HTERT RPE-1 (cell line): ENCODE measurements around the gene ZNF513.

Experiments used
- in situ Hi-C: fragments of 300-500 bp; cut with MboI; formaldehyde crosslinking; loops from 4 replicates; pipeline ENCODE4 v1.14.3; 2020; ENCODE audit warnings: low sequenced_read_pairs

The ZNF513 gene

DNA sequence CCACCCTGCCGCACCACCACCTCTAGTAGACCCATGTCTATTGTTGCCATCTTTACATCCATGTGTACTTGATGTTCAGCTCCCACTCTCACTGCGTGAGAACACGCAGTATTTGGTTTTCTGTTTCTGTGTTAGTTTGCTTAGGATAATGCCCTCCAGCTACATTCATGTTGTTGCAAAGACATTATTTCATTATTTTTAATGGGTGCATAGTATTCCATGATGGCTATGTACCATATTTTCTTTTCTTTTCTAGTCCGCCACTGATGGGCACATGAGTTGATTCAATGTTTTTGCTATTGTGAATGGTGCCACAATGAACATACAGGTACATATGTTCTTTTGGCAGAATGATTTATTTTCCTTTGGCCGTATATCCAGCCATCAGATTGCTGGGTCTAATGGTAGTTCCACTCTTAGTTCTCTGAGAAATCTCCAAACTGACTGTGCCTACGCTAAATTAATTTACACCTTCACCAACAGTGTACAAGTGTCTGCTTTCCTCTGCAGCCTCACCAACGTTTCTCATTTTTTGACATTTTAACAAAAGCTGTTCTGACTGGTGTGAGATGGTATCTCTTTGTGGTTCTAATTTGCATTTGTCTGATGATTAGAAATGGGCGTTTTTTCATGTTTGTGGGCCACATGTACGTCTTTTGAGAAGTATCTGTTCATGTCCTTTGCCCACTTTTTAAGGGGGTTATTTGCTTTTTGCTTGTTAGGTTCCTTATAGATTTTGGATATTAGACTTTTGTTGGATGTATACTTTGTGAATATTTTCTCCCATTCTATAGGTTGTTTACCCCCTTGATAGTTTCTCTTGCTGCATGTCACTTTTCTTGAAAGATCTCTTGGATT, 10.5 kb upstream of the ZNF513 start:
- in situ Hi-C loops: no loop called here

DNA sequence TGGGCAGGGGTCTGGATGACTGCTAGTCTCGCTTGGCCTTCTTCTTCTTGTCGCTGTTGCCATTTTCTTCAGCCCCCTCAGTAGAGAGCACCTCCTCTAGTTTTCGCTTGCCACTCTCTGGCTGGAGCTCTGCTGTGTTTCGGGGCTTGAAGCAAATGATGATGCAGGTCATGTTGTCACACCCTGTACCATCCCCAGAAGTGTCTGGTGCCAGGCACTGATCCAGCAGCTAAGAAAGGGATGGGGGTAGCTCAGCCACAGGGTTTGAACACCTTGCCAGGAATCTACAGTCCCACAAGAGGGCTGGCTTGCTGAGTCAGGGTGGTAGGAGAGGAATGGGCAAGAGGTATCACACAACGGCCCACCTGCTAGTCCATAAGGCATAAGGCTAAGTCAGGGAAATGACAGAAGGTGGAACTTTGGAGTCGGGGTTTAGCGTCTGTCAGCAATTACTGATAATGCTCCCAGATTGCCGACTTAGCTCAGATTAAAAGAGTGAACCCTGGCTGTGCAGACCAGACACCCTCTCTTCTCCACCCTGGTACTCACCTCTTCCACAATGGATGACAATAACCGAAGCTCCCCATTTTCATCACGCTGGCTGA, 1.1 kb upstream of the ZNF513 start:
- in situ Hi-C loops: no loop called here

DNA sequence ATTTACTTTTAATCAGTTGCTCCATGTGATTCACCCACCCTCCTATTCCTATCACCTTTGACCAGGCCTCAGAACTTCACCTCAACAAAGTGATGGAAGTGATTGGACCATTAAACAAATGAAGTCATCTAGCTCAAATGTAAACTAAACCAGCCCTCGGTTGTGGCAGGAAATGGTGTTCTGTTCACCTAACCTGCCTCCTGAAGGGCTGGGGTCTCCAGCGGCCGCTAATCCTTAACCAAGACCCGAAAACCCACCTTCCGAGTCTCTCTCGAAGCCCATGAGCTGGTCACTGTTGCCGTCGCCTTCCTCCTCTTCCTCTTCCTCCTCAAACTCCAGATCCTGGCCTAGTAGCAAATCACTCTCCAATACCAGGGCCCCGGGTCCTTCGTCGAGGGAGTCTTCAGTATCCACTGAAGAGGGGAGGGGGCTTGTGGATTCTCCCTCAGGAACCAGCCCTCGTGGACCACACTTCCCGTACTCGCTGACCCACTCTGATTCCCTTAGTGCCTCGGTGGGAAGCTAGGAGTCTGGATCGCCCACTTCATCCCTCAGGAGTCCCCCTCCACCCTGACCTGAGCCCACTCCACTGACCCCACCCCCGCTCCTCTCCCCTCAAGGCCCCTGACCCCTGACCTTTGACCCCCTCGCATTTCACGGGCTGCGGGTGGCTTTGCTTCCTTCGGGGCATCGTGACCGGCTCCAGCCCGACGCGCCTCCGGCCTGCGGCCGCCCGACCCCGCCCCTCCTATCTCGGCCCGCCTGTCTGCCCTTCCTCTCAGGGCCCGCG, 503 bp downstream of the ZNF513 start:
- in situ Hi-C loops: no loop called here

DNA sequence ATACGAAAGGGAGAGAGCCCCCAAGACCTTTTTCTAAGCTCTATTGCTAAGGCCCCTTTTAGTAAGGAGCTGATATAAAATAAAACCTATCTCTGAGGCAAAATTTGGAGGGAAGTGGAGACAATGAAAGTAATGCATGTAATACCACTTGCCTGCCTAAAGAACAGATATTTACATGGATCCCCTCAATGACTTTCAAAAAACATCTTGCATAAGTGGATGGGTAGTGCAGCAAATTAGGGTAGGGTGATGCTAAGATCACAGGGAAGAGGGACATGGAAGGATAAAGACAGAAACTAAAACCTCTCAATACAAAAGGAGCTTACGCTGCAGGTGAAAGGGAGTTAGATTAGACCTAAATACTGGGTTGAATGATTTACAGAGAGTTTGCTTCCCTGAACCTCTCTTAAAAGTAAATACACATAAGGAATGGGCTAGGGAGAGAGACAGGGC, 1.1 kb downstream of the ZNF513 start:
- in situ Hi-C loops: no loop called here

DNA sequence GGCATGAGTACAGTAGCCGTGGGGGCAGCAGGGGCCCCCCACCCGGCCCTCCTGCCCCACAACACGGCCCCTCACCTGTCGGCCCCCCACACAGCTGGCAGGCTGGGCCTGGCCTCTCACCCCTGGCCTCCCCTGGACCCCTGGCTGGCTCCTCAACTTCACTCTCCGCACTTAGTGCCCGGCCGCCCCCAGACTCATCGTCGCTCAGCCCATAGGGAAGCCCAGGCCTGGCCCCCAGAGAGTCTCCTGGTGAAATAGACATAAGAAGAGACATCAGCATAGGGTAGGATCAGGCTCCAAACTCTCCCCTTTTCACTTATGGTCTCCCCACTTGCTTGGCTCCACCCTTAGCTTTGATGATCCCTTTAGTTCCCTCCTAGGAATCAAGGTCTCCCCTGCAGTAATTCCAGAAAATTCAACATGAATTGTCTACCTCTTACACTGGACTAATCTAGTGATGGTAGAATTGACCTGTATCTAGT, 1.7 kb downstream of the ZNF513 start:
- in situ Hi-C loops: no loop called here

DNA sequence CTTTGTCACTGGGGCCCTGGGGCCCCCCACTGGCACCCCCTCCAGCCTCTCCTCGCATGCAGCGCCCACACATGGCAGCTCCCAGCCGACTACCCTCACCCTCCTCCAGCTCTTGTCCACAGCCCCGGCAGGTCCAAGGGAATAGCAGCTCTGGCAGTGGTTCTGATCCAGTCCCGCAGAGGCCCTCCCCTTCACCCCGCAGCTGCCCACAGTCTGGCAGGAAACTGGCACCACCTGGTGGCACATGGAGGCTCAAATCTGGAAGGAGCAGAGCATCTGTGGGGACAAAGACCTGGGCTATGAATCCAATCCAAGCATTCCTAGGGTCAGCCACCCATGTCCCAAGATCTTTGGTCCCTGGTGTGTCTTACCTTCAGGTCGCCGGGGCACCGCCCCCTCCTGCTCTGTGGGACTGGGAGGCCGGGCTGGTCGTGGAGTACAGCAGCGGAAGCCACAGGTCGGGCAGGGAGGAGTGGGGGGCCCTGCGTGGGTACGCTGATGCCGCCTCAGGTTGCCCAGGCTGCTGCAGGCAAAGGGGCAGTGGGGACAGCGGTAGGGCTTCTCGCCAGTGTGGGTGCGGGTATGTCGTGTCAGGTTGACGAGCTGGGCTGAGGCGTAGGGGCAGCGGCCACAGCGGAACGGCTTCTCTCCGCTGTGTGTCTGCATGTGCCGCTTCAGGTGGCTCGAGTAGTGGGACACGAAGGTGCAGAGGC, 2.3 kb downstream of the ZNF513 start:
- in situ Hi-C loops: no loop called here

DNA sequence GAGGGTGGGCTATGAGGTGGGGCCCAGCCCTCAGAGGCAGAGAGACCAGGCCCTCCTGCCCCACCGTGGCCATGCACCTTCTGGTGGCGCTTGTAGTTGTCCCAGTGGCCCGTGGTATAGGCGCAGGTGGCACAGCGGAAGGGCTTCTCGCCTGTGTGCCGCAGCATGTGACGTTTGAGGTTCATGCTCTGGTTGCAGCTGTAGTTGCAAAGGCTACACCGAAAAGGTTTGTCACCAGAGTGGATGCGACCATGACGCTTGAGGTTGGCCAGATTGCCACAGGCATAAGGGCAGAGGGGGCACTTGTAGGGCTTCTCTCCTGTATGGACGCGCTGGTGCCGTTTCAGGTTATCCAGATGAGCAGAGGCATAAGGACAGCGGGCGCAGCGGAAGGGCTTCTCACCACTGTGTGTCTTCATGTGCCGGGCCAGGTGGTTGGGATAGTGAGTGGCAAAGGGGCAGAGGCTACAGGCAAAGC, 2.9 kb downstream of the ZNF513 start:
- in situ Hi-C loops: no loop called here

DNA sequence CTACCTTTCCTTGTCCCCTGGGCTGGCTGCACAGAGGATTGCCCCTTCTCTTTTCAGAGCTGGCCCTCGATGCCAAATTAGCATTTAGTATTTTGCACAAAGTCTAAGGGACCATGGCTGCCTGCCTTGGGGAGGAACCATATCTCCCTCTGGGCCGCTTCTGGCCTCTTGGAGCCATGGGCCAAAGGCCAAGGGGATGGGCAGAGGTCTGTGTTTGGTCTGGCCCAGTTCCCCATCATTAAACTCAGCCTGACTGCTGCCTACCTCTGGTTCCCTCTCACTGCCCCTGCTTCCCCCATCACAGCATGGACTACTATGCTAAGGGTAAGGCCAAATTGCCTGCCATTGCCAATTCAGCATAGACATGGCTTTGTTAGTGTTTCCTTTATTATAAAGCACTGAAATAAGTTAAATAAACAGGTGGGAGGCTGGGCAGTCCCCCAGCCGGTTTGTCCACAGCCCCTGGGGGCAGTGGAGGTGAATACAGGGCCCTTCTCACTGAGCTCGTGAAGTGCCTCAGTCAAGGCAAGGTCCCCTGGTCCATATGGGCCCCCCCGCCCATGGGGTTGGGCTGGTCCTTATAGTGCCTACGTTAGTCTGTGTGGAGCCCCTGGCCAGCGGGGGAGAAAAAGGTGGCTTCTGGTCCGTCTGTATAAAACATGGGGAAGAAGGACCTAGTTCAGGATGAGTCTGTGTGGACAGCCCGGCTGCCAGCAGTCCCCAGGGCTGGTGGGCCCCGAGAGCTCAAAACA, 3.5 kb downstream of the ZNF513 start:
- in situ Hi-C loops: no loop called here

DNA sequence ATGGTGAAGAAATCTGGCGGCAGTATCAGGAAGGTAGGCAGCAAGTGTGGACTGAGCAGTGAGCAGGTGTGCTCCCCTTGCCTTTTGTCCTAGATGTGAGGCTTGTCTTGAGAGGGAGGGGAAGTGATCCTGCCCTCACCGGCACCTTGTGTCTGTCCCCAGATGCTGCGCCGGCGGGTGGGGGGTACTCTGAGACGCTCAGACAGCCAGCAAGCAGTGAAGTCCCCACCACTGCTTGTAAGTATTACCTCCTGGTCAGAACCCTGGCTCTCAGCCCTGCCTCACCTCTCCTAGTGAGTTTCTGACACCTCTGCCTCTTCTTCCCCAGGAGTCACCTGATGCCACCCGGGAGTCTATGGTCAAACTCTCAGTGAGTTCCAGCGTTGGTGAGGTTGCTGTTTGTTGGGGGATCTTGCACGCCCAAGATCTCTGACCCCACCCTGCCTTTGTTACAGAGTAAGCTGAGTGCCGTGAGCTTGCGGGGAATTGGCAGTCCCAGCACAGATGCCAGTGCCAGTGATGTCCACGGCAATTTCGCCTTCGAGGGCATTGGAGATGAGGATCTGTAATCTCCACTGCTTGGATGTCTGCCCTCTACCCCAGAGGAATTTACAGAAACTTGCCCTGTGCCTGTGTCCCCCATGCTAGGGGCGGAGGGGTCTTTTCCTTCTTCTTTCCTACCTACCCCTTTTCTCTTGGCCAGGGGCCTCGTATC, 4.2 kb downstream of the ZNF513 start:
- in situ Hi-C loops: no loop called here

DNA sequence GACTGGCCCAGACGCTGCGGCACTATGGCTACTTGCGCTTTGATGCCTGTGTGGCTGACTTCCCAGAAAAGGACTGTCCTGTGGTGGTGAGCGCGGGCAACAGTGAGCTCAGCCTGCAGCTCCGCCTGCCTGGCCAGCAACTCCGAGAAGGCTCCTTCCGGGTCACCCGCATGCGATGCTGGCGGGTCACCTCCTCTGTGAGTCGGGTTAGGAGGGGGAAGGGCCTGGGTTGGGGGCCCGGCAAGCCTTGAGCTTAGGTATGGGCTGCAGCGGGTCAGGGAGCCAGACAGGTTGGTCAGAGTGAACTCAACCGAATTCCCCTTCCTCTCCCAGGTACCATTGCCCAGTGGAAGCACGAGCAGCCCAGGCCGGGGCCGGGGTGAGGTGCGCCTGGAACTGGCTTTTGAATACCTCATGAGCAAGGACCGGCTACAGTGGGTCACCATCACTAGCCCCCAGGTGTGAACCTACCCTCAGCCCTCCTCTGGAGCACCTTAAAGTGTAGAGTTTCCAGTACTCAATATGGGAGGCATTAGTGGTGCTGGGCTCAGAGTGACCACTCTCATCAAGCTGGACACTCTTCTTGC, 4.9 kb downstream of the ZNF513 start:
- in situ Hi-C loops: no loop called here

DNA sequence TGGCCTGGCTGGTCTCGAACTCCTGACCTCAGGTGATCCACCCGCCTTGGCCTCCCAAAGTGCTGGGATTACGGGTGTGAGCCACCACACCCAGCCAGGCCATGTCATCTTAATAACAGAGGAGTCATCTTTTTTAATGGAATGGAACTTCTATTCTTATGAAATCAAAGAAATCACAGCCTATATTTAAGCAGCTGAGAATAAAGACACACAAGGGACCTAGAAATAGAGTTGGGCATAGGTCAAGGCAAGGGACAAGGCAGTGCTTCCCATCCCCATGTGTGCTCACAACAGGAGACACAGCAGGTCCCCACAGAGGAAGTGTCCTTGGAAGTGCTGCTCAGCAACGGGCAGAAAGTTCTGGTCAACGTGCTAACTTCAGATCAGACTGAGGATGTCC, 7.0 kb downstream of the ZNF513 start:
- in situ Hi-C loops: no loop called here

DNA sequence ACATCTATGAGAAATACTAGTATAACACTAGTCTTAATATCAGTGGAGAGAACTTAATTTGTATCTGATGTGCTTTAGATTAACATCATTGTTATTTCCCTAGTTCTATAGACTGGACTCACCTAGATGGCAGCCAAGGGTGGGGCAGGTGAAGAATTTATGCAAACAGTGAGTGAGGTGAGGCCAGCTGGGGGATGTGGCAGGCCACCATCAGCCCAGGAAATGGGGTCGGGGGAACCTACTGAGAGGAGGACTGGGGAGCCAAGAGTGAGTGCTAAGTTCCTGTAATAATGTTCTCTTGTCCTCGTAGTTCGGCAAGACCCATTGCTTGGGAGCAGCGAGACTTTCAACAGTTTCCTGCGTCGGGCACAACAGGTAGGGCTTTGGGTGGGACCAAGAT, 7.6 kb downstream of the ZNF513 start:
- in situ Hi-C loops: no loop called here

DNA sequence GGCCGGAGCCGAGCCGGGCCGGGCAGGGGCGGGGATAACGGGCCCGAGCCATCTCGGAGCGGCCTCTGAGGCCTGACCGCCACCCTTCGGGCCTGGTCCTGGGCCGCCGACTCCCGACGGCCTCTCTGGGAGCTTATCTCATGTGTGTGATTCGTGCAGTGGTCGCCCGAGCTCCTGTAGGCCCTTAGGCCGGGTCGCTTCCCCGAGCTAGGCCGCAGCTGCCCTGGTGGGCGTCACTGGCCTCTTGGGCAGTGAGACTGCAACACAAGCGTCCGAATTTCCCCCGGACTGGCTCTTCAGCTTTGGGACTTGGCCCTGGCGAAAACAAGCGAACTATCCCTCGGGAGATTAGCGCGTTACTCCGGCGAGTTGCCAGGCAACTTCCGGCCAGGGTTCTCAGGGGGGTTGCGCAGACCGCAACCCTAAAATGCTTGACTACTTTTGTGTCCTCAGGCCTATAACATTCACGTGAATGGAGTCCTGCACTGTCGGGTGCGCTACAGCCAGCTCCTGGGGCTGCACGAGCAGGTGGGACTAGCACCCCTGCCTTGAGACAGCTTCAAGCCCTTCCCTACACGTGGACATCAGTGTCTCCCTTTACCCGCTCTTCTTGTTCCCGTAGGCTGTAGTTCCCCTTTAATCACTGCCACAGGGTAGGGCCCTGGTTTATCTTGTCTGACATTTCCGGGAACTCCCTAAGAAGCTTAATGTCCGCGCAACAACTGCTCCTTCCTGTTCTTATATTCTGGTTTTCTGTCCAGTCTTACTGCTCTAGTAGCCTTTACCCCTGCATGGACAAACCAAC, 9.5 kb downstream of the ZNF513 start:
- in situ Hi-C loops: no loop called here

DNA sequence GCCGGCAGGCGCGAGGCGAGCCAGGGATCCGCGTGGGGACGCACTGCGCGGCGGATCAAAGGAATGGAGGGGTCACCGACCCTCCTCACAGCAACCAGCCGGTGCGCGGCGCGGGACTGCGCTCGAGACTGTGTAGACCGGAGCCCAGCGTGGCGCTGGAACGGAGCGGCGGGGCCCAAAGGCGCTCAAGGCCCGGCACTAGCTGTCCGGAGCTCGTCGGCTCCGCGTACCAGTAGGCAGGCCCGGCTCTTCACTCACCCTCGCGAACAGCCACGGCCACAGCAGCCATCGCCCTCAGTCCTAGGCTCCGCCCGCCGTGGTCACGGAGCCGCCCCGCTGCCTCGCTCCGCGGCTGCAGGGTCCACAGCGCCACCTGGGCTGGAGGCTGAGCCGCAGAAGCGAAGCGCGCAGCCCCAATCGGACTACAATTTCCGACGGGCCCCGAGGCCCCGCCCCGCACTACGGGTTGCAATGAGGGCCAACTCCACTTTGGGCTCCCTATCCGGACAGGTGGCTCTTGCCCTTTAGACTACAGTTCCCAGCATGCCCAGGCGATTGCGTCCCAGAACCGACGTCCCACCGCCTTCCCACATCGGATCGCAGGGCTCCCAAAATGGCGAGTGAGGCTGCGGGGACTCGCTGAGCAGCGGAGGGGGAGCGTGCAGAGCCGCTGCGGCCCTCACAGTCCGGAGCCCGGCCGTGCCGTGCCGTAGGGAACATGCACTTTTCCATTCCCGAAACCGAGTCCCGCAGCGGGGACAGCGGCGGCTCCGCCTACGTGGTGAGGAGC, 10.3 kb downstream of the ZNF513 start, which contains the start of the genes EIF2B4 and SNX17:
EIF2B4 (minus strand) TSS at position 313 of the 790 bp plus-strand sequence; CDS start at position 289, 24 bp downstream.
SNX17 (plus strand) TSS at position 591 of the 790 bp plus-strand sequence; CDS start at position 719, 128 bp downstream.
- in situ Hi-C loops: no loop called here

DNA sequence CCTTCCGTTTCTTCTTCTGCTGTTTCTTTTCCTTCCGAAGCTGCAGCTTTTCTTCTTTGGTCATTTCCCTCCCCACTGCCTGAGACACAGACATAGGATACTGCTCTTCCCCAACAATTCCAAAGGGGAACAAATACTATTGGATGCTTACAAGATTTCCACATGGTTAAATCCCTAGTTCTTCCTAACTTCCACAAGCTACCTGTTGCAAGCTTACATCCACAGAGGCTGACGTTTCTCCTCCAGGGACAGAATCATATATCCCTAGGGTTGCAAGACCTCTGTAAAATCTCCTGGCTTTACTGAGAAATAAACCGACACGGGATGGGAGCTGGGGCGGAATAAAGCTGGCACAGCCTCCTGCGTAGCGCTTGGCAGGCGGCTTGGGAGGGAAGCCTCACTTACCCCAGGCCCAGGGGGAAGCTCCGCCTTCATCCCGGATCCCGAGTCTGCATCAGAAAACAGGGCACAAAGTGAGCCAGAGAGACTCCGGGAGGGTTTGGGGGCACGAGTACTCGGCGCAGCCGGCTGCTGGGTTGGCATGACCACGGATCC, 11.0 kb downstream of the ZNF513 start:
- in situ Hi-C loops: no loop called here

DNA sequence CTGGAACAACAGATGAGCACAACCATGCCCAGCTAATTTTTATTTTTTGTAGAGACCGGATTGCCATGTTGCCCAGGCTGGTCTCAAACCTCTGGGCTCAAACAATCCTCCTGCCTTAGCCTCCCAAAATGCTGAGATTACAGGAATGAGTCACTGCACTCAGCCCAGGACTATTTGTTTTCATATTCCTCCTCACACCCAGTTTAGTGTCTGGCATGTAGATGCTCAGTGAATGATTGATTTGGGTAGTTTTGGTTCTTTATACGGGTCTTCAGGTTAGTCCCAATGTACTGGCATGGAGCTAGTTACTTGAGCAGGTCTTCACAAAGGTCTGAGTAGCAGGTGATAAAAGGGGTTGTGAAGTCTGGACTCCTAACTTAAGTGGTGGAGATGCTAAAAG, 16.6 kb downstream of the ZNF513 start:
- in situ Hi-C loops: no loop called here
